HG03039 (cell line): Measurements from ENCODE around the gene SCAMP5.

Experiments
- ATAC-seq: cut with Tn5 transposase; IDR thresholded peaks from one replicate; pipeline ENCODE4 v1.9.1; 2021; ENCODE audit warnings: mild to moderate bottlenecking, moderate library complexity; ENCODE audit not compliant: unreplicated experiment

Gene SCAMP5

DNA sequence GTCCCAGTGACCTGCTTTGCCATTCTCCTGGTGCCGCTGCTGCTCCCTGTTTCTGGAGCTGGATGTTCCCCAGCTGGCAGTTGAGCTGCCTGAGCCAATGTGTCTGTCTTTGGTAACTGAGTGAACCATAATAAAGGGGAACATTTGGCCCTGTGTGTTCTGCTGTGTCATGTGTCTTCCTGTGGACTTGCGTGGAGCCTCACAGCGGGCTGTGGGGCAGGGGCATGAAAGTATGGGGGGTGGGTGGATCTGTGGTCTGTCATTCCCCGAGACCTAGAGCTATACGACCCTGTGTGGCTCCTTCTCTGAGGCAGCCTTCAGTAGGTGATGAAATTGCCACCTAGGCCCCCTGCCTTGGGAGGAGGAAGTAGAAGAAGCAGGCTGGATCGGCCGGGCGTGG is 26.0 kb downstream of the SCAMP5 start:
- no peak for ATAC-seq

GRCh38 chr15:75022783-75023180 is 27.4 kb downstream of the SCAMP5 start:
- no peak for ATAC-seq

GRCh38 chr15:75023181-75023871 is 28.0 kb downstream of the SCAMP5 start, which contains the start of gene PPCDC:
PPCDC (plus strand) TSS chr15:75023590; CDS start chr15:75028319, 4,729 bp downstream.
- ATAC-seq, result peak; percentile 91

DNA sequence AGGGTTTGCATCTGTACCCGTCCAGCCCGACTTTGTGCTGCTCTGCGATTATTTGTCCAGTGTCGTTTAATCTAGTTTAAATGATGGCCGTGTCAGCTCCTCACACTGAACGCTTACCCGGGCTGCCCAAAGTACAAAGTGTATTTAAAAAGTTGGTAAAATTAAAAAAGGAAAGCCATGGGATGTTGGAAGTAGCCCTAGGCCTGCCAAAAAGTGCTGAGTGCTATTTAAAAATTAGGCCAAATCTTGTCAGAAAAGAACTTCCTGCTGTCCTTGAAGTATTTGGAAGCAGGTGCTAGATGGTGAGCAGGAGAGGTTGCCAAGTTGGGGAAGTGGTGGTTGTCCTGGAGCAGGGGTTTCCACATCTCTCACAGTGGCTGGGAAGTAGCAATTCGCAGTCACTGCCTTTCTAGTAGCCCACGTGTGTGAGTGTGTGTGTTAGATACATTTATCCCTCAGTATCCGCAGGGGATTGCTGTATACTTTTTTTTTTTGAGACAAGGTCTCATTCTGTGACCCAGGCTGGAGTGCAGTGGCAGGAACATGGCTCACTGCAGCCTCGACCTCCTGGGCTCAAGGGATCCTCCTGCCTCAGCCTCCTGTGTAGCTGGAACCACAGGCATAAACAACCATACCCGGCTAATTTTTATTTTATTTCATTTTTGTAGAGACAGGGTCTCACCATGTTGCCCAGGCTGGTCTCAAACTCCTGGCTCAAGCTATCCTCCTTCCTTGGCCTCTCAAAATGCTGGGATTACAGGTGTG is 28.7 kb downstream of the SCAMP5 start:
- no peak for ATAC-seq

DNA sequence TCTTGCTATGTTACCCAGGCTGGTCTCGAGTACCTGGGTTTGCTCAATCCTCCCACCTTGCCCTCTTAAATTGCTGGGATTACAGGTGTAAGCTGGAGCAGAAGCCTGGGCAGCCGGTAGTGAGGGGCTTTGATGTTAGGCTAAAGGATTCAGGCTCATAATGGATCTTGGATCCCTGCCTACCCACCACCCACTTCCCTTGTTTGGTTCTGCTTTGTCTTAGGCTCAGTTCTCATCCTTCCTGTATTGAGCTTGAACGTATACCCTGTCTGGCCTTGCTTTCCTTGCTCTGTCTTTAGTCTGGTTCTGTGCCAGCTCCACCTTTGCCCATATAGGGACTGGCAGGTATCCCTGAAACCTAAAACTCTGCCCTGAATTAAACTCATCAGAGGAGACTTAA is 29.7 kb downstream of the SCAMP5 start:
- ATAC-seq, result no peak

- no peak for ATAC-seq
Observed at GRCh38 chr15:75025548-75026260, 30.3 kb downstream of the SCAMP5 start.

DNA sequence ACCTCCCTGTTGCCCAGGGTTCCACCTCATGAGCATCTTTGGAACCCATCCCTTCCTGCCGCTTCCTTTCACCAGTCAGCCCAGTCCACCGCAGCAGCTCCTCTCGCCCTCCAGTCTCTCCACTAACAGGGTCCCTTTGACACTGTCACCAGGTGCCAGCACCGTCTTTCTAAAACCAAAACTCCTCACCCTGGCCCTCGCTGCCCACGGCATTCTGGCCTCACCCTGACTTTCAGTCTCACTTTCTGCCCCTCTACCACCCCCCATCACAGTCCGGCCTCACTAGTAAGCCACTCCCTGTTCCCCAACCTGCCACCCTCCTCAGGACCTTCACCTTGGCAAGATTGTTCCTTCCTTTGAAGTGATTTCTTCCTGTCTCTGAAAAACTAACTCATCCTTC is 32.2 kb downstream of the SCAMP5 start:
- no peak for ATAC-seq

DNA sequence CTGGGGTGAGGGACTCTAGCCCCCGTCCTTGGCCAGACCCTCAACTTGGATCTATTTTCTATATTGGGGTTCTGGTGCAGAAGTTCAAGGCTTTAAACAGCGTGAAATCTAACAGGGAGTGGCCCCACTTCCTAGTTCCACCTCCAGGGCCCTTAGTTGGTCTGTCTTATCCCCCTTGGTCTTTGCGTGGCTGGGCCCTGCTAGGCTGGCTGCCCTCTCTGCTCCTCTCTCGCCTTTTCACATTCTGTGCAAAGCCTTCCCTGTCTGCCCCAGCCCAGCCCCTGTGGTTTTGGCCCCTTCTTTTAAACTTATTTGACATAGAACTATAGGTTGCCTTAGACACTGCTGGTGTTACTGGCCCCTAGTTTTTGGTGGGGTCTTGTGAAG is 33.6 kb downstream of the SCAMP5 start:
- no peak for ATAC-seq

GRCh38 chr15:75029378-75030022 is 34.1 kb downstream of the SCAMP5 start:
- peak; percentile 31 for ATAC-seq

- no peak for ATAC-seq
Observed at GRCh38 chr15:75030023-75030413, 34.7 kb downstream of the SCAMP5 start.

DNA sequence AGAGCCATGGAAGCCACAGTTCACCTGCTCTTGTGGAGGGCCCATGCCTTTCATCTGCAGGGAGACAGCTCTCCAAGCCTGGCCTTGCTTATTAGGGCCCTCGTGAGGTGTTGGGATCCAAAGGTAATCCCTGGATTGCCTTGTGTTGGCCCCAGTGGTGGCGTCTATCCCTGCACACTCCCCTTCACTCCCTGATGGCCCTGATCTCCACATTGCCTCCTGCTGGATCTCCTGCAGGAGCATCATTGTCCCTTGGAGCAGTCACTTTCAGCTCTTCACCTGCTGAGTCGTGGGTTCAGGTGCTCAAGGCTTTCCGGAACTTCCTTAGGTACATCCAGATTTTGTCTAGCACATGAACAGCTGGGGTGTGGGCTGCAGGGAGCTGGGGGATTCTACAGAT is 35.1 kb downstream of the SCAMP5 start:
- ATAC-seq, result no peak

- no peak for ATAC-seq
Observed at GRCh38 chr15:75031848-75032247, 36.5 kb downstream of the SCAMP5 start.

DNA sequence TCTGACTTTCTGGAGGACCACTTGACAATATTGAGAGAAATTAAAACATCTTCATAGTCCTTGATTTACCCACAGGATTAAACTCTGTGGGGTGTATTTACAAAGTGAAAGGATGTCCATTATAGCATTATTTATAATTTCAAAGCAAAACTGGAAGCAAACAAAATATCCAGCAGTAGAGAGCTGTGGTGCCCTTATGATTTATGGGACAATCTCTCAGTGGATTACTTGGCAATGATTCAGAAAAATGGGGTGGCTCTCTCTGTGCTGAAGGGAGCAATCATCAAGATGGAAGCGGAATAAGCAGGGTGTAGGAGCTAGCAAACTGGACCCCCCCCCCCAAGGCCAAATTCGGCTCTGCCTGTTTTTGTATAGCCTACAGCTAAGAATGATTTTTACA is 37.0 kb downstream of the SCAMP5 start:
- ATAC-seq, result no peak

DNA sequence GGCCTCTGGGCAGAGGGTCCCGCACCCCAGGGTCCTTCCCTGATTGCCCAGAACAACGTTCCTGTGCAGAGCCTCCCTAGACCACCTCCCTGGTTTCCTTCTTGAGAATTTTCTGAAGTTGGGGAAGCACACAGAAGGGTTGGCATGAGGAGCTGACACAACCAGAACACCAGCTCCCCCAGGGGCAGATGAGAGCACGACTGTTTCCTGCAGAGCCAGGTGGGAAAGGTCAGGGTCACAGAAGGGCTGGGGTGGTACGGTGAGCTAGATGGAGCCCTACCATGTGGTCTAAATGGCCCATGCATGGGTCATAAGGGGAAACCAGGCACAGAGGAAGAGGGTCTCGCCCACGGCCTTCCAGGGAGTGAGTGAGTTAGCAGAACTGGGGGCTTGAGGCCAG is 38.4 kb downstream of the SCAMP5 start:
- ATAC-seq, result no peak

GRCh38 chr15:75034615-75035014 is 39.3 kb downstream of the SCAMP5 start:
- ATAC-seq, result no peak

DNA sequence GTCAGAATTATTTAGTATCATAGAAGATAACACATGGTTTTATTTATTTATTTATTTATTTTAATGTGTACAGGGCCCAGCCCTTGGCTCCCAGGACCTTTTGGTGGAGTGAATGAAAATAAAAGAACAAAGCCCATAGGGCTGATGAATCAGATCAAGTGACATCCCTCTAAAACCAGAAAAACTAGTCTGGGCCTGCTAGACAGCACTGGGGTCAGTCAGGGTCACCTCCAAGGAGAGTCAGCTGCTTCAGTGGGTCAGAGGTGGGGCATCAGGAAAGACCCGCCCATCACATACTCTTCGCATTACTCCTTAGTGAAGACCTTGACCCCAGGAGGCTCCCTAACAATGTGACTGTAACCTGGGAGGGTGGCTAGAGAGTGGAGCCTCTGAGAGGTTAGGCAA is 40.9 kb downstream of the SCAMP5 start:
- ATAC-seq, result no peak

DNA sequence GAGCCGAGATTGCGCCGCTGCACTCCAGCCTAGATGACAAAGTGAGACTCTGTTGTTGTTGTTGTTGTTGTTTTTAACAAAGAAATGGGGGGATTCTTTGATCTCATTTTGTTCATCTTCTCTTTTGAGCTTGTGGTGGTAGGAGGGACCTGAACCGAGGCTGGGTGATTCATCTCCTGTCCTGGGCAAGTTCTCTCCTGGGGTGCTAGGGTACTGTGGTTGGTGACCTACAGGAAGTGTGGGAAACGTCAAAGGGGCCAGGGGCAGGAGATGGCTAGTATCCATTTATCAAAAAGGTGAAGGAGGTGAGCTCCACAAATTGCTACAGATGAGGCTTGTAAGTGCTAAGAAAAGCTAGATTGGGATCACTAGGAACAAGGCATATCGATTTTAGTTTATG is 42.3 kb downstream of the SCAMP5 start:
- ATAC-seq, result no peak

DNA sequence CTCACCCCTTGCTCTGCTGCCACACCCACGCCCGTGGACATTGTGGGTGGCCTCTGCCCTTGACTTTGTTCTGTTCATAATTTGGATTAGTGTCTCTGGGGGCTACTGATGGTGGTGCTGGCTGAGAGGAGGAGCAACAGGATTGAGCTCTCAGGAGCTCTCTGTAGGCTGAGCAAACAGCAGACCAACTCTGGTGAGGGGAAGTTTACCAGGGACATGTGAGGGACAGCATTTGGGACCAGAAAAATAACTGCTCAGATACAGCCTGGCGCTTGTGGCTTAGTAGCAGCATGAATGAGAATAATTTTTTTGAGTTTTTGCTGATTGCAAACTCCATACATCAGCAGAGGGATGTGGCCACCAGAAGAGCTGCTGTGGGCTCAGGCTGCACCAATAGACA is 42.9 kb downstream of the SCAMP5 start:
- no peak for ATAC-seq

- peak; percentile 62 for ATAC-seq
Observed at GRCh38 chr15:75042730-75043508, 47.6 kb downstream of the SCAMP5 start.

- ATAC-seq, result peak; percentile 28
Observed at GRCh38 chr15:75043509-75044257, 48.3 kb downstream of the SCAMP5 start.
